GM19023 (cell line): Measurements from ENCODE around the gene TMEM108.

ENCODE experiments used
- ATAC-seq: cut with Tn5 transposase; IDR thresholded peaks from one replicate; pipeline ENCODE4 v1.9.1; 2021; ENCODE audit warnings: mild to moderate bottlenecking, moderate library complexity; ENCODE audit not compliant: unreplicated experiment

The TMEM108 gene

GRCh38 chr3:133159498-133160475 is 121.6 kb downstream of the TMEM108 start:
- no peak for ATAC-seq

- ATAC-seq = no peak
Measured at GRCh38 chr3:133161656-133162055, 123.5 kb downstream of the TMEM108 start.

- no peak for ATAC-seq
Measured at GRCh38 chr3:133162265-133162664, 124.1 kb downstream of the TMEM108 start.

GRCh38 chr3:133162670-133163305 is 124.6 kb downstream of the TMEM108 start:
- no peak for ATAC-seq

GRCh38 chr3:133167340-133168024 is 129.3 kb downstream of the TMEM108 start:
- ATAC-seq = no peak

- ATAC-seq = no peak
Measured at GRCh38 chr3:133168025-133168401, 129.8 kb downstream of the TMEM108 start.

GRCh38 chr3:133169331-133170068 is 131.3 kb downstream of the TMEM108 start:
- ATAC-seq = no peak

GRCh38 chr3:133171831-133172230 is 133.6 kb downstream of the TMEM108 start:
- ATAC-seq = no peak

GRCh38 chr3:133181392-133182150 is 143.4 kb downstream of the TMEM108 start:
- no peak for ATAC-seq

- ATAC-seq = no peak
Measured at GRCh38 chr3:133187870-133188379, 149.7 kb downstream of the TMEM108 start.

GRCh38 chr3:133188996-133189395 is 150.8 kb downstream of the TMEM108 start:
- ATAC-seq = no peak

- ATAC-seq = no peak
Measured at GRCh38 chr3:133189893-133190292, 151.7 kb downstream of the TMEM108 start.

GRCh38 chr3:133191818-133192217 is 153.6 kb downstream of the TMEM108 start:
- no peak for ATAC-seq

- ATAC-seq = no peak
Measured at GRCh38 chr3:133192363-133192945, 154.3 kb downstream of the TMEM108 start.

- ATAC-seq = no peak
Measured at GRCh38 chr3:133192967-133193366, 154.8 kb downstream of the TMEM108 start.

- ATAC-seq = no peak
Measured at GRCh38 chr3:133196527-133196926, 158.3 kb downstream of the TMEM108 start.

- ATAC-seq = no peak
Measured at GRCh38 chr3:133197619-133198018, 159.4 kb downstream of the TMEM108 start.

GRCh38 chr3:133206921-133207320 is 168.7 kb downstream of the TMEM108 start:
- no peak for ATAC-seq

- ATAC-seq = no peak
Measured at GRCh38 chr3:133208184-133208583, 170.0 kb downstream of the TMEM108 start.
